WTC11 (cell line): ENCODE measurements around the gene GOLGA8M.
"Not testable (repeated sequence)": the region's sequence is repeated elsewhere in the genome, so short reads cannot be mapped to it uniquely, and the experiment has no call there.

Experiments used
- ATF3 ChIP-seq: sonication (generic); formaldehyde crosslinking; conservative IDR thresholded peaks from 2 replicates; pipeline ENCODE4 v1.8.1; 2022; ENCODE audit warnings: mild to moderate bottlenecking, missing genetic modification reagents
- CTCF ChIP-seq: fragments of 200-600 bp; IDR thresholded peaks from 2 replicates; pipeline ENCODE4 v1.8.0; 2022; ENCODE audit warnings: antibody characterized with exemption
- ZNF138 ChIP-seq: sonication (generic); formaldehyde crosslinking; conservative IDR thresholded peaks from 2 replicates; pipeline ENCODE4 v1.8.1; 2022; ENCODE audit warnings: mild to moderate bottlenecking, moderate library complexity, missing genetic modification reagents
- ZSCAN18 ChIP-seq: fragments of 250-450 bp; sonication (Bioruptor Pico); IDR thresholded peaks from 2 replicates; pipeline ENCODE4 v2.1.2; 2022; ENCODE audit warnings: mild to moderate bottlenecking, moderate library complexity

DNA sequence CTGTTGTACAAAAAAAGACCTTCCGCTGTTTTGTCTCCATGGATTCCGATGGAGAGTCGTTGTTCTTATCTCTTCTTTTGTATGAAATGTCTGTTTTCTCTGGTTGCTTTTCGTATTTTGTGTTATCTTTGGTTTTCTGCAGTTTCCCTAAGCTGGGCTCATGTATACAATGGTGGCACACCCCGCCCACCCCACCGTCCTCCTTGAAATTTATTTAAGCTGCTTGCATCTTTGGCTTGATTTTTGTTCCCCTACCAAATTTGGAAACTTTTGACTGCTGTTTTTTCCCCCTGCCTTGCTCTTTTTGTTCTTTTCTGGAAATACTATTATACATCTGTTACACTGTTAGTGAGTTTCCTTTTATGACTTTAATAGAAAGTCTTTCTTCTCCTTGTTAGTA is 47.6 kb downstream of the GOLGA8M start:
- TF ChIP-seq CTCF; ATF3 (CRISPR knock-in tag); ZSCAN18; ZNF138: not testable (repeated sequence)
